ENCODE measurements around the gene ANKRD50. TPM values are rescaled to one million over a fixed set of nuclear protein-coding genes. Genes with fewer than 3 reads are reported as not detected.

Gene ANKRD50
- total RNA-seq, 1 donor from 2014 or later = 7.5 TPM

GRCh38 chr4:124641715-124642381, 70.7 kb downstream of the ANKRD50 start:
- H3K4me3 ChIP-seq (ENCODE audit: low read depth, low read length) = peak overlapping the region; percentile 55
- peak; percentile 90 for DNase-seq (ENCODE audit: low read depth)
- no peak for TF ChIP-seq CTCF (conservative IDR thresholded peaks at IDR 0.05; ENCODE audit: low read depth, low read length)

DNA sequence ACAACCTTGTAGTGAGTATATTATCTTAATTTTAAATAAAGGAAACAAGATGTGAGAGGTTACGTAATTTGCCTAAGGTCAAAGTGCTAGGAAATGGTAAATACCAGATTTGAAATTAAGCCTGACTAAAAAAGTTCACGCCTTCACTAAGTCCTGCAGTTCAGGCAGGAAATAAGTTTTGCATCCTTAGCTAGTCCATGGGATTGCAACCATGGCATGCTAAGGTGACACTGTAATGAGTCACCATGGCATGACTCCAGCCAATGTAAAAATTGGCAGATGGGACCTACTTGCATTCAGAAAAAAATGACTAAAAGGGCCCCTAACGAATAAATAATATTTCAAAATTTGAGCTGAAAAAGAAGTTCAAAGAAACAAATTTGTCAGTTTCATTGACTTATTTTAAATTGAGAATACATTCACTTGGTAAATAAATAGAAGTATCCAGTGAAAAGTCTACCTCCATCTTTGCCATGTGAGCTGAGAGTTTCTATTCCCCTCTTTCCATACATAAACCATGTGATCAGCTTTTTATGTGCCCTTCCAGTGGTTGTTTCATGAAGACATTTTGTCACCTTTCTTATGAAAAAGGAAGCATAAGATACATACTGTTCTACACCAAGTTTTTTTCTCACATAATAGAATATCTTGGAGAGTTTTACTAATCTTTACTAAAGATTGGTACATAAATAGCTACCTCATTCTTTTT, 72.4 kb downstream of the ANKRD50 start:
- no peak for TF ChIP-seq CTCF (conservative IDR thresholded peaks at IDR 0.05; ENCODE audit: low read depth, low read length)

DNA sequence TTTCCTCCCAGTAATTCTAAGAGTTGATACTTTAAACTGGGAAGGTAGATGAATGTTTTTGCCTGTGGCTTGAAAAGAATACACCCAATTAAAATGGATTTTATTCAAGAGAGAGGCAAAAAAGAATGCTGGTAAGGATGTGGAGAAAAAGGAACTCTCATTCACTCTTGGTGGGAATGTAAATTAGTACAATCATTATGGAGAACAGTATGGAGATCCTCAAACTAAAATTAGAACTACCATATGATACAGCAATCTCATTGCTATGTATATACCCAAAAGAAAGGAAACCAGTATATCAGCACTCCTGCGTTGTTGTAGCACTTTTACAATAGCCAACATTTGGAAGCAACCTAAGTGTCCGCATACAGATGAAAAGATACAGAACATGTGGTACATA, 75.2 kb downstream of the ANKRD50 start:
- TF ChIP-seq CTCF (conservative IDR thresholded peaks at IDR 0.05; ENCODE audit: low read depth, low read length) = no peak
- no peak for DNase-seq (ENCODE audit: low read depth)
- H3K4me3 ChIP-seq (ENCODE audit: low read depth, low read length) = no peak overlapping the region

More for the DNA sequence above, 72.4 kb downstream of the ANKRD50 start:
- peak overlapping the region; percentile 55 for H3K4me3 ChIP-seq (ENCODE audit: low read depth, low read length)
- peak; percentile 68 for DNase-seq (ENCODE audit: low read depth)

- no peak for TF ChIP-seq CTCF (conservative IDR thresholded peaks at IDR 0.05; ENCODE audit: low read depth, low read length)
- no peak overlapping the region for H3K4me3 ChIP-seq (ENCODE audit: low read depth, low read length)
- no peak for DNase-seq (ENCODE audit: low read depth)
Observed at GRCh38 chr4:124636788-124637187, 75.7 kb downstream of the ANKRD50 start.

DNA sequence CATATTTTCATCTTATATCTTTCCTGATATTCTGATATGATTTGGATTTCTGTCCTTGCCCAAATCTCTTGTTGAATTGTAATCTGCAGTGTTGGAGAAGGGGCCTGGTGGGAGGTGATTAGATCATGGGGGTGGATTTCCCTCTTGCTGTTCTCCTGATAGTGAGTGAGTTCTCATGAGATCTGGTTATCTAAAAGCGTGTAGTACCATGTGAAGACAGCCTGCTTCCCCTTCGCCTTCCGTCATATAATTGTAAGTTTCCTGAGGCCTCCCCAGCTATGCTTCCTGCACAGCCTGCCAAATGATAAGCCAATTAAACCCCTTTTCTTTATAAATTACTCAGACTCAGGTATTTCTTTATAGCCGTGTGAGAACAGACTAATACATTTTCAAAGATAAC, 77.2 kb downstream of the ANKRD50 start:
- no peak overlapping the region for H3K4me3 ChIP-seq (ENCODE audit: low read depth, low read length)
- DNase-seq (ENCODE audit: low read depth) = no peak
- TF ChIP-seq CTCF (conservative IDR thresholded peaks at IDR 0.05; ENCODE audit: low read depth, low read length) = no peak

- DNase-seq (ENCODE audit: low read depth) = no peak
Observed at GRCh38 chr4:124633285-124633941, 79.1 kb downstream of the ANKRD50 start.

More at GRCh38 chr4:124633285-124633941, 79.1 kb downstream of the ANKRD50 start:
- no peak overlapping the region for H3K4me3 ChIP-seq (ENCODE audit: low read depth, low read length)
- TF ChIP-seq CTCF (conservative IDR thresholded peaks at IDR 0.05; ENCODE audit: low read depth, low read length) = no peak

Measured in epithelial cell of proximal tubule (primary cell).